GM19463 (cell line): ENCODE data around the gene LTBP4.

ENCODE experiments used
- ATAC-seq: cut with Tn5 transposase; IDR thresholded peaks from one replicate; pipeline ENCODE4 v1.9.1; 2021; ENCODE audit warnings: mild to moderate bottlenecking, moderate library complexity; ENCODE audit not compliant: unreplicated experiment

Gene LTBP4

GRCh38 chr19:40662925-40663694, 61.9 kb downstream of the LTBP4 start:
- ATAC-seq, result peak; percentile 80

- no peak for ATAC-seq
Measured at GRCh38 chr19:40663695-40664692, 62.8 kb downstream of the LTBP4 start.

- no peak for ATAC-seq
Measured at GRCh38 chr19:40666803-40667438, 65.8 kb downstream of the LTBP4 start.

GRCh38 chr19:40667602-40668001, 66.4 kb downstream of the LTBP4 start:
- no peak for ATAC-seq

- no peak for ATAC-seq
Measured at GRCh38 chr19:40668991-40669614, 67.9 kb downstream of the LTBP4 start.

- ATAC-seq, result no peak
Measured at GRCh38 chr19:40671404-40671803, 70.2 kb downstream of the LTBP4 start.

GRCh38 chr19:40672038-40672437, 70.9 kb downstream of the LTBP4 start:
- ATAC-seq, result no peak

GRCh38 chr19:40672573-40673299, 71.6 kb downstream of the LTBP4 start:
- ATAC-seq, result no peak

- ATAC-seq, result no peak
Measured at GRCh38 chr19:40673397-40673796, 72.2 kb downstream of the LTBP4 start.

- ATAC-seq, result no peak
Measured at GRCh38 chr19:40674291-40674690, 73.1 kb downstream of the LTBP4 start.

- no peak for ATAC-seq
Measured at GRCh38 chr19:40677156-40677555, 76.0 kb downstream of the LTBP4 start.
